SU-DHL-6 (cell line): Measurements from ENCODE around the gene LRRC8E.

ENCODE experiments used
- EZH2phosphoT487 ChIP-seq: fragments of 200-600 bp; sonication (generic), shearing (Covaris generic); conservative IDR thresholded peaks from 2 replicates; pipeline ENCODE4 v1.6.1; 2018; ENCODE audit warnings: mild to moderate bottlenecking, antibody characterized with exemption, low read length, moderate library complexity, mixed read lengths
- TF ChIP-seq, protein P1 (sequence below): fragments of 200-600 bp; sonication (generic); IDR thresholded peaks from one replicate; pipeline ENCODE4 v1.5.1; 2017; ENCODE audit warnings: antibody characterized with exemption, mild to moderate bottlenecking, low read length, moderate library complexity; ENCODE audit not compliant: insufficient read depth, poor library complexity, severe bottlenecking

DNA sequence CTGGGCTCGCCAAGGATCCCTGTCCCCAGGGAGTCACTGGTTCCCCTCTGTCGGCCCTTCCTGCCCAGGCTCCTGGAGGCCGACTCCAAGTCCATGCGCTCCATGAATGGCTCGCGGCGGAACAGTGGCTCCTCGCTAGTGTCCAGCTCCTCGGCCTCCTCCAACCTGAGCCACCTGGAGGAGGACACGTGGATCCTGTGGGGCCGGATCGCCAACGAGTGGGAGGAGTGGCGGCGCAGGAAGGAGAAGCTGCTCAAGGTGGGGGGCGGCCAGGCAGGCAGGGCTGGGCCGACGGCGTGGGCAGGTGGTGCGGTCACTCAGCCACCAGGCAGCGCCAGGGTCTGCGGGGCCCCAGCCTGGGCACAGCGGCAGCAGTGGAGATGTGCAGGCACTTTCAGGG is 40.6 kb upstream of the LRRC8E start:
- TF ChIP-seq, protein P1, sequence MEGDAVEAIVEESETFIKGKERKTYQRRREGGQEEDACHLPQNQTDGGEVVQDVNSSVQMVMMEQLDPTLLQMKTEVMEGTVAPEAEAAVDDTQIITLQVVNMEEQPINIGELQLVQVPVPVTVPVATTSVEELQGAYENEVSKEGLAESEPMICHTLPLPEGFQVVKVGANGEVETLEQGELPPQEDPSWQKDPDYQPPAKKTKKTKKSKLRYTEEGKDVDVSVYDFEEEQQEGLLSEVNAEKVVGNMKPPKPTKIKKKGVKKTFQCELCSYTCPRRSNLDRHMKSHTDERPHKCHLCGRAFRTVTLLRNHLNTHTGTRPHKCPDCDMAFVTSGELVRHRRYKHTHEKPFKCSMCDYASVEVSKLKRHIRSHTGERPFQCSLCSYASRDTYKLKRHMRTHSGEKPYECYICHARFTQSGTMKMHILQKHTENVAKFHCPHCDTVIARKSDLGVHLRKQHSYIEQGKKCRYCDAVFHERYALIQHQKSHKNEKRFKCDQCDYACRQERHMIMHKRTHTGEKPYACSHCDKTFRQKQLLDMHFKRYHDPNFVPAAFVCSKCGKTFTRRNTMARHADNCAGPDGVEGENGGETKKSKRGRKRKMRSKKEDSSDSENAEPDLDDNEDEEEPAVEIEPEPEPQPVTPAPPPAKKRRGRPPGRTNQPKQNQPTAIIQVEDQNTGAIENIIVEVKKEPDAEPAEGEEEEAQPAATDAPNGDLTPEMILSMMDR = no peak
- no peak for TF ChIP-seq EZH2phosphoT487
